Activated naive CD4-positive, alpha-beta T cell treated with anti-CD3 and anti-CD28 coated beads, Interleukin-2, amount 10 ng/mL, durations not matched to agents 7 days and 5 days (primary cell): ENCODE results near the gene YPEL2.
A peak's percentile ranks its signal among the peaks of the same experiment; 100 is the strongest.

Experiments used
- CTCF ChIA-PET: fragments of 350-600 bp; sonication (Branson Sonifier 250); formaldehyde crosslinking; loops from one replicate; lab custom pipeline; 2021; ENCODE audit warnings: antibody characterized with exemption; lab: Charles Lee
- DNase-seq: peaks from one replicate; pipeline ENCODE4 v3.0.0-alpha.2; 2020
- H3K27ac Mint-ChIP-seq: one replicate; pipeline ENCODE4 v1.8.0; 2021; ENCODE audit warnings: mild to moderate bottlenecking, moderate library complexity, mixed read lengths
- H3K27me3 Mint-ChIP-seq: one replicate; pipeline ENCODE4 v1.8.0; 2021; ENCODE audit warnings: mild to moderate bottlenecking, mixed read lengths
- H3K36me3 Mint-ChIP-seq: one replicate; pipeline ENCODE4 v1.8.0; 2021; ENCODE audit warnings: mixed read lengths
- H3K4me1 Mint-ChIP-seq: one replicate; pipeline ENCODE4 v1.8.0; 2021; ENCODE audit warnings: mixed read lengths
- H3K4me3 Mint-ChIP-seq: one replicate; pipeline ENCODE4 v1.8.0; 2021; ENCODE audit warnings: mild to moderate bottlenecking, moderate library complexity, mixed read lengths
- H3K9me3 Mint-ChIP-seq: one replicate; pipeline ENCODE4 v1.8.0; 2021; ENCODE audit warnings: mixed read lengths

YPEL2 gene

DNA sequence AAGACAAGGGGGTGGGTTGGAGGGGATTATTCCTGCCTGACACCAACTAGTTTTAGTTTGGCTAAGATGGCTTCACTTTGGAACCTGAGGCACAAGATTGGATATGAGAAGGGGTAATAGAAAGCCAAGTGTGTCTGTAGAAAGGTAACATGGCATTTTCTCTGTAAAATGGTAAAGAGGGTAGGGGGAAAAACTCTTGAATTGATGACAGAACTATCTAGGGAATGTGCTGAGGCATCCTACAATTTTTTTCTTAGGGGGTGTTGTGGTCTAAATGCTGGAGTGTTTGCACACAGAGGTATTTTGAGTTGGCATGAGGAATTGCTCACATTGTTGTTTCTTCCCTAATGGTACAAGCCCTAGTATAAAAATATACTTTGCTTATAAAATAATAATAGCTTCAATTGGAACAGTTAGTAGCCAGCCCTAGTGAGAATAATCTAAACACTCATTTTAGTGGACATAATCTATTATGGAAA, 25.8 kb downstream of the YPEL2 start:
- H3K4me3 Mint-ChIP-seq: no peak overlapping the region
- H3K36me3 Mint-ChIP-seq: peaks cover 49% of the 10 kb centered on the region
- H3K27ac Mint-ChIP-seq: no peak overlapping the region
- peaks cover 65% of the 10 kb centered on the region for H3K4me1 Mint-ChIP-seq
- peaks cover 11% of the 10 kb centered on the region for H3K9me3 Mint-ChIP-seq
- CTCF ChIA-PET: interaction anchor here (1.1 kb wide), 1 partner anchor 28 kb away, joined by 3 read pairs; no protein-coding TSS in a partner anchor
- H3K27me3 Mint-ChIP-seq: no peaks in the 10 kb centered on the region
- DNase-seq: no peak

DNA sequence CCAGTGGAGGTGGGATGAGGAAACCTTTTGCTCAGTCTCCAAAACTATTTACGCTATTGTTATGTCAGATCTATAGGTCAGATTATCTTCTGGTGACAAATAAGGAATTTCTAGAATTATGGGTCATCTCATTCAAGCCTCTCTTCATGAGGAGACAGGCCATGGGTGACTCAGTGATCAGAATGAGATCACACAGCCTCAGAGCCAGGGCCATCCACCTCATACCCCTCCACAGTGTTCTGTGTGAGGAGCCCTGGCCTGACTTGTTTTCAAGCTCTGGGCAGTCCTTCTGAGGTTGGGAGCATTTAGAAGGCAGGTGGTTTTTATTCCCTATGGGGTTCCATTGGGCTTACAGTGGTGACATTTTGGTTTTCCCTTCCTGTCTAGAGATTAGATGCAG, 26.5 kb downstream of the YPEL2 start:
- CTCF ChIA-PET: no interaction called here
- Mint-ChIP-seq H3K9me3 (peaks cover 11% of the 10 kb centered on the region), H3K27me3 (no peaks in the 10 kb centered on the region), H3K36me3 (peaks cover 51% of the 10 kb centered on the region), H3K4me1 (peaks cover 65% of the 10 kb centered on the region), H3K4me3 (no peak overlapping the region), H3K27ac (no peak overlapping the region)
- DNase-seq: no peak

DNA sequence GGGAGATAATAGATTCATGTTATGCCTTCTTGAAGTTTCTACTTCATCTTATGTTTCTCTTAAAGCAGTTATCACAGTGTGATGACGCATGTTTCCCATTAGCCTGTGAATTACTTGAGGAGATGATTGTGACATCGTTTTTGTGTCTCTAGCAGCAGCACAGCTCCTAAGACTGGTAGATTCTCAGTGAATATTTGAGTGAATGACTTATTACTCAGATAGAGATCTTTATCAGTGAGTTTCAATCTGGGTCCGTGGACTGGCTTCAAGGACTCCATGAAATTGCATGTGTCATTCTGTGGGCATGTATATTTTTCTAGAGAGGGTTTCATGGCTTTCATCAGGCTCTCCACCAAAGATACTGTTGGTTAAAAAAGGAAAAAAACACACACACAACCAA, 29.9 kb downstream of the YPEL2 start:
- H3K27ac Mint-ChIP-seq: peak overlapping the region; percentile 95
- CTCF ChIA-PET: interaction anchor here (1.9 to 2.4 kb wide), 2 partner anchors 75 to 79 kb away, joined by 9 to 10 read pairs; no protein-coding TSS in a partner anchor
- H3K4me3 Mint-ChIP-seq: peak overlapping the region; percentile 74
- peaks cover 36% of the 10 kb centered on the region for H3K36me3 Mint-ChIP-seq
- no peaks in the 10 kb centered on the region for H3K27me3 Mint-ChIP-seq
- DNase-seq: no peak
- H3K9me3 Mint-ChIP-seq: peaks cover 11% of the 10 kb centered on the region
- peaks cover 78% of the 10 kb centered on the region for H3K4me1 Mint-ChIP-seq

DNA sequence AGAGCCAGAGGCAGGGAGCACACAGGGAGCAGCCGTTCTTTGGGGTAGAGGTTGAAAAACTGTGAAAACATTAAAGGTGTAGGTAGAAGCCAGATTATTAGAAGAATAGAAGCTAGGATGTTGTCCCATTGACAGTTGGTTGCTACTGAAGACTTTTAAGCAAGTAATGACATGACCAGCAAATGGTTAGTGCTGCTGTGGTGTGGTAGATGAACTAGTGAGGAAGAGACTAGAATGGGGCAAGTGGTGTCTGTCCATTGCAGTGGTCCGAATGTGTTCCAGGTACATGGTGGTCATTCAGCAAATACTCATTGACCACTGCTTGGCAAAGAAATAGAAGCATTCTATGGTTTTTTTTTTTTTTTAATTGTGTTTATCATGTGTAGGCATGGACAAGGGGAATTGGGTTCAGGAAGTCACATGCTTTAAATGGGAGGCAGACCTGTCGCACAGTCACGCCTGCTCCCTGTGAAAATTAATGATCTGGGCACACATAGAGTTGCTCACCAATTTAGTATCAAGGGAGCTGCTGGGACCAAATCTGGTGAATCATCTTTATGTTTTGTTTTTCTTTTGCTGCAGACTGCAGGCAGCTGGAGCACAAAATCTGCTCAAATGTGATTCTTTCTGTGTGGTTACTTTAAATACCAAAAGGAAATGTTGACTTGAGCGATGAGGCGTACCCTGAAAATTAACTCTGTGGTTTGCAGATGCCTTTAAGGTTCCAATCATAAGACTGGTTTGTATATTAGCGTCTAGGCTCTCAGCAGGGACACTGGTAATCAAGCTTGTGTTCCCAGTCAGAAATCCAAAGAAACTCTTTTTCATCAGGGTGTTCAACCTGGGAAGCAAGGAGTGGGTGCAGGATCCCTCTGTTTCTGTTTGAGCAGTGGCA, 30.7 kb downstream of the YPEL2 start:
- Mint-ChIP-seq H3K27me3 (no peaks in the 10 kb centered on the region), H3K27ac (peak overlapping the region; percentile 95), H3K4me1 (peaks cover 85% of the 10 kb centered on the region), H3K9me3 (peaks cover 4% of the 10 kb centered on the region), H3K36me3 (peaks cover 29% of the 10 kb centered on the region), H3K4me3 (peak overlapping the region; percentile 74)
- DNase-seq: peak; percentile 57
- CTCF ChIA-PET: interaction anchor here (0.9 to 2.4 kb wide), 6 partner anchors 11 to 78 kb away, joined by 3 to 12 read pairs (median 6); no protein-coding TSS in a partner anchor

DNA sequence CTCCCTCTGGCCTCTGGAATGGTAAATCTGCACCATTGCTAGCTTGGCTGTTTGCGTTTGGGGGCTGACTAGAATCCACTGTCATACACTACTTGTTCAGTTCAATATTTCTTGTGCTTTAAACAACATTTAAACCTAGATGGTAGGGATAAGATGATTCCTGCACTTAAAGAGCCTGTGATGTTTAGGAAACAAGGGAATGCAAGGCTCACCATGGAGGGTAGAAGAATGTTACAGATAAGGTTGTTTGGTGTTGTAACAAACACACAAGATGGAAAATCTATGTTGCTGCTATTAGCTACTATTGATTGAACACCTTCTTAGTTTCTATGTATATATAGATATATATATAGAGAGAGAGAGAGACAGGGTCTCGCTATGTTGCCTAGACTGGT, 31.4 kb downstream of the YPEL2 start:
- CTCF ChIA-PET: interaction anchor here (0.9 to 2.4 kb wide), 6 partner anchors 11 to 77 kb away, joined by 3 to 12 read pairs (median 6); no protein-coding TSS in a partner anchor
- Mint-ChIP-seq H3K4me1 (peaks cover 90% of the 10 kb centered on the region), H3K27ac (peak overlapping the region; percentile 95), H3K4me3 (peak overlapping the region; percentile 74), H3K27me3 (no peaks in the 10 kb centered on the region), H3K9me3 (peaks cover 1% of the 10 kb centered on the region), H3K36me3 (peaks cover 26% of the 10 kb centered on the region)
- no peak for DNase-seq

DNA sequence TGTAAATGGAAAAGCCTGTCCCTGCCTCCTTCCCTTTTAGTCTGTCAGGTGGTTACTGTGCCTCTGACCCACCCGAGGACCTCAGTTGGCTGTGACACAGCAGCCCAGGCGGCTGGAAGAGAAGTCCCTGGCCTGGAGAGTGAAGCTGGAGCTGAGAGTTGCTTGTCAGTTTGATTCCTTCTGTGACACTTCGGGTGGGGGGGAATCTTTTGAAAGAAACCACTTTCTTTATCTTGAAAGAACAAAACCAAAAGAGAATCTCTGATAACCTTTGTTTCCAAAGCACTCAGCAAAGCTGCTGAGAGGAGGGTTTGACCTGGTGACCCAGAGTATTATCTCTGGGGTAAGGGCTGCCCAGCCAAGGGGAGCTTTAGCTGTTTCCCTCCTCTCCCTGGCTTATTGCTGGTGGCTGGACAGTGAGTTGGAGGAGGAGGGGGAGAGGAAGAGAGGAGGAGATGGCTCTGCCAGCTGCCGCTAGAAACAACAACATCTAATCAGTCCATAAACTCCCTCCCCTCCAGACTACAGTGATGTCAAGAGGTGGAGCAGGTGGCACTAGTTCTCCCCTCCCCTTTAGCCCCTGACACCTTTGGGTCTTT, 34.0 kb downstream of the YPEL2 start:
- Mint-ChIP-seq H3K27ac (peak overlapping the region; percentile 93), H3K4me3 (peak overlapping the region; percentile 42), H3K27me3 (no peaks in the 10 kb centered on the region), H3K9me3 (no peaks in the 10 kb centered on the region), H3K4me1 (peaks cover 70% of the 10 kb centered on the region), H3K36me3 (peaks cover 19% of the 10 kb centered on the region)
- peak; percentile 49 for DNase-seq
- CTCF ChIA-PET: interaction anchor here (1.0 to 2.3 kb wide), 4 partner anchors 36 to 74 kb away, joined by 3 to 9 read pairs (median 5); no protein-coding TSS in a partner anchor

DNA sequence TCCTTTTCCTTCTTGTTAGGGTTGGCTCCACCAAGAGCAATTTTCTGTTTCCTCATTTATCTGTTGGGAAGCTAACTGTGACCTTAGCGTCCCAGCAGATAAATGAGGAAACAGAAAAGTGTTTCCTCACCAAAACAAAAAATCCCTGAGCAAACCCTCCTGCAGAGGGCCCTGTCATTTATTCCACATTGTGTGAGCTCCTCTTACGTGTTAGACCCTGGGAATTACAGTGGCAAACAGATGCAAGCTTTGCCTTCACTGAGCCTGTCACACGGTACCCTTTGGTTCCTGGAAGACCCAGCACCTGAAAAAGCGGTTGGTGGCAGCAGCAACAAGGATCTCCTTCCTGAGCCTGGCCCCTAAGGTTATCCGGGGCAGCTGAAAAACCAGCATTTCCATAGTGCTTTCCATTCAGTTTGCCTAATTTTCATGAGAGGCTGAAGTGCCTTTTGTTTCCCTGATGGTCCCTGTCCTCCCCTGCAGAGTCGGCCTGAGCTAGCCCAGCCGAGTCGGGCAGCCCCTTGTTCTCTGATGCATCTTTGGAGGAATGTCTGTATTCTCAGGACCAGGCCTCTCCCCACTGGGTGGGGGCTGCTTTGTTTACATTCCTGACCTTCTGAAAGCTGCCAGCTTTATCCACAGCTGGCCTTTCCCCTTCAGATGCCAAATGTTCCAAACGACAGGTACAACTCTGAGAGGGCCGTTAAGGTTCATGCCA, 34.7 kb downstream of the YPEL2 start:
- DNase-seq: no peak
- Mint-ChIP-seq H3K27me3 (no peaks in the 10 kb centered on the region), H3K4me1 (peaks cover 66% of the 10 kb centered on the region), H3K4me3 (no peak overlapping the region), H3K36me3 (peaks cover 19% of the 10 kb centered on the region), H3K27ac (peak overlapping the region; percentile 93), H3K9me3 (no peaks in the 10 kb centered on the region)
- CTCF ChIA-PET: interaction anchor here (1.0 to 2.3 kb wide), 3 partner anchors 37 to 73 kb away, joined by 3 to 9 read pairs (median 7); no protein-coding TSS in a partner anchor

DNA sequence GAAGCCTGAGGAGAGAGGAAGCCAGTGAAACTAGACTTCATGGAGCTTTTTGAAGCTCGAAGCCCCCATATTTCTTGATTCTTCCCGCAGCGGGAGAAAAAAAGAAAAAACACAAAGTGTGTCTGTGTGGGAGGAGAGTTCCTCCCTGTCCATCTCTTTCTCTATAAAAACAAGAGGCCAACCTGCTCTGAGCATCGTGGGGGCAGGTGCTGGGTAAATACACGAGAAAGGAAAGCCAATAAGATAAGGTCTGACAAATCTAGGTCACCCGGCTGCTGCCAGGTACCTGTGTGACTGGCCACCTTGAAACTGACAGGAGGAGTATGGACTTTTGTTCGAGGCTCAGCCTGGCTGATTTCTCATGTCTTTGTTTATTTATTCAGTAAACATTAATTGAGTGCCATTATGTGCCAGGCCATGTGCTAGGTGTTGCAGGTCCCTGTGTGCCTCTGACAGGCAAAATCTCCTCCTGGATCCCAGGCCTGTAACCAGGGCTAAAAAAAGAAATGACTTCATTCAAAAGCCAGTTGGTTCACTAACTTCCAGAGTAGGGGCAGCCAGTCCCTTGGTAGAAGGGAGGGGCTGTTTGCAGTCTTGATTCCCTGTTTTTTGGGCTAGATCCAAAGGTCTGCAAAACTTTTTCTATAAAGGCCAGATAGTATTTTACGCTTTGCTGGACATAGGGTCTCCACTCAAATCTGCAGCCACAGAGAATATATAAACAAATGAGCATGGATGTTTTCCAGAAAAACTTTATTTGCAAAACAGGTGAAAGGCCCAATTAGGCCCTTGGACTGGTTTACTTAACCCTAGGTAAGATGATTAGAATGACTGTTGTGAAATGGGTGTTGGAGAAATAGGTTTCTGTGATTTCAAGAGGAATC, 35.6 kb downstream of the YPEL2 start:
- no peak for DNase-seq
- H3K27me3 Mint-ChIP-seq: no peaks in the 10 kb centered on the region
- CTCF ChIA-PET: interaction anchor here (2.3 kb wide), 1 partner anchor 37 kb away, joined by 9 read pairs; no protein-coding TSS in a partner anchor
- H3K36me3 Mint-ChIP-seq: peaks cover 22% of the 10 kb centered on the region
- H3K4me1 Mint-ChIP-seq: peaks cover 66% of the 10 kb centered on the region
- H3K4me3 Mint-ChIP-seq: no peak overlapping the region
- peak overlapping the region; percentile 30 for H3K27ac Mint-ChIP-seq
- no peaks in the 10 kb centered on the region for H3K9me3 Mint-ChIP-seq

DNA sequence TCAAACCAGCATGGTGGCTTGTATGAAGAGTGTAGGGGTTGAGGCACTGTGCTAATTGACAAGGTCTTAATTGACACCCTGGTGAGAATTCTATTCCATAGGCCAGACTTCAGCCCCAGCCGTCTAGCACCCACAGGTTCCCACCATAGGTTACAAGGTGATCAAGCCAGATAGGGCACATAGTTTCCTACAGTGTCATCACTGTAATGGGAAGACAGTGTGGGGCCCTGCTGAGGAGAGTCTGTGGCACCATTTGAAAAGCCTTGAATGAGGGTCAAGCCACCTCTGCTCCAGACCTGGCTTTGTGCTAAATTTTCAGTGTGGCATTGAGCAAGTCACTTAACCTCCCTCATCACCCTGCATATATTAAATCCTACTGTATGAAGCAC, 36.2 kb downstream of the YPEL2 start:
- Mint-ChIP-seq H3K9me3 (no peaks in the 10 kb centered on the region), H3K4me3 (no peak overlapping the region), H3K27ac (no peak overlapping the region), H3K27me3 (no peaks in the 10 kb centered on the region), H3K4me1 (peaks cover 66% of the 10 kb centered on the region), H3K36me3 (peaks cover 26% of the 10 kb centered on the region)
- no peak for DNase-seq
- CTCF ChIA-PET: interaction anchor here (1.9 kb wide), 1 partner anchor 60 kb away, joined by 5 read pairs; no protein-coding TSS in a partner anchor

DNA sequence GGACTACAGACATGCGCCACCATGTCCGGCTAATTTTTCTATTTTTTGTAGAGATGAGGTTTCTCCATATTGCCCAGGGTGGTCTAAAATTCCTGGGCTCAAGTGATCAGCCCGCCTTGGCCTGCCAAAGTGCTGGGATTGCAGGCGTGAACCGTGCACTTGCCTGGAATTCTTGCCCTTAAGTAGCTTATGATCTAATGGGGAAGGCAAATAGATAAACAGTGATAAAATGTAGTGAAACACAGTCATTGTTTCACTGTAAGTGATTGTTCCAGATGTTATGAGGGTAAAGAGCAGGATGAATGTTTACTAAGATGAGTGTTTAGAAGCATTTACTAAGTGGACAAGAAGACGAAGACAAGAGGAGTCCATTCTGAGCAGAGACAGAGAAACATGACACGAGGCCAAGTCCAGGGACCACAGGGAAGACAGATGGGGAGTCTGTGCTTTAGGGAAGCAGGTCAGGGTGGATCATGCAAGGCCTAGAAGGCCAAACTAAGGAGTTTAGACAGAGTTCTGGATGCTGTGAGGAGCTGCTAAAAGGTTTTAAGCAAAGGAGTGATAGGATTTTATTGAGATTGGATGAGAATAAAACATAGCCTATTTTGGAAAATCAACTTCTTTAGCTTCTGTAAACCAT, 36.9 kb downstream of the YPEL2 start:
- H3K27ac Mint-ChIP-seq: no peak overlapping the region
- no peaks in the 10 kb centered on the region for H3K9me3 Mint-ChIP-seq
- H3K4me1 Mint-ChIP-seq: peaks cover 69% of the 10 kb centered on the region
- no peaks in the 10 kb centered on the region for H3K27me3 Mint-ChIP-seq
- DNase-seq: no peak
- H3K36me3 Mint-ChIP-seq: peaks cover 27% of the 10 kb centered on the region
- CTCF ChIA-PET: interaction anchor here (0.9 to 2.1 kb wide), 5 partner anchors 10 to 73 kb away, joined by 3 to 6 read pairs (median 4); no protein-coding TSS in a partner anchor
- H3K4me3 Mint-ChIP-seq: no peak overlapping the region

DNA sequence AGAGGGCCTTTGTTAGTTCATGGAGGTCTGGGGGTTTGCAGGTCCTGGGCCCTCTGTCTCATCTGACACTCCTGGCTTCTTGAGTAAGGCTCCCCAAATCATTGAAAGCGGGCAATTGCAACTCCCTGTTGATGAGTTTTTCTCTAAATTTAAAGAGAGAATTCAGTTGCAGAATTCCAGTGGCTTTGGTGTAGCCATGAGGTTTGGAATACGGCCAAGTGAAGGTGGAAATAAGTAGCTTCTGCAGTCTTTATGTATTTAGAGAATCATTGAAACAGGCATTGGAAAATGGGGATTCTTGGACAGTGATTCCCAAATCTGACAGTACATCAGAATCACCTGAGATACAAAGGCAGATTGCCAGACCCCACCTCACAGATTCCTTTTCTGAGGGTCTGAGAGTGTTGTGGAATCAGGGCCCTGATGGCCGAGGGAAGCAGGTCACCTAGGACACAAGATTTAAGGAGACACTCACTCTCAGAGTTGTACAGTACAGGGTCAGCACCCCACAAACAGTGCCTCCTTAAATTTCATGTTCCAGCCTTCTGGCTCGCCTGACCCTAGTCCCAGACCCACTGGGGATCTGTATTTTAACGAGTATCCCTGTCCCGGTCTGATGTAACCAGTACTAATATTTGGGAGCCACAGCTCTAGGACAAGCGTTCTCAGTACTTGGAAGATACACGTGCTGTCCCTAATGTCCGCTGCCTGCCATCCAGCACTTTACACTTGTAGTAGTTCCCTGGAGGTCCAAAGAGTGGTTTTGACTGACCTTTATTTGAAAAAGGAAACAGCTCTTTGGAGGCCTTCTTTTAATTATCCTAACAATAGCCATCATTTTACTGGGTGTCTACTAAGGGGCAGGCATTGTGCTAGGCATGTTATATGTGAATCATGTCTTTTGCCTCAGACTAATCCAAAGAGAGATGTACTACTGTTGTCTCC, 37.8 kb downstream of the YPEL2 start:
- Mint-ChIP-seq H3K36me3 (peaks cover 30% of the 10 kb centered on the region), H3K9me3 (no peaks in the 10 kb centered on the region), H3K27ac (no peak overlapping the region), H3K4me3 (no peak overlapping the region), H3K4me1 (peaks cover 69% of the 10 kb centered on the region), H3K27me3 (no peaks in the 10 kb centered on the region)
- DNase-seq: no peak
- CTCF ChIA-PET: interaction anchor here (0.9 to 2.1 kb wide), 5 partner anchors 9 to 72 kb away, joined by 3 to 6 read pairs (median 4); no protein-coding TSS in a partner anchor
